Limb (tissue), 2 donors: Measurements from ENCODE around the gene GNAZ.

Experiments
- DNase-seq, 2 donors: peaks; one replicate each; pipeline ENCODE4 v3.0.0-alpha.2; 2016; ENCODE audit errors: extremely low spot score in 2 of 2

GNAZ gene

GRCh38 chr22:23092217-23092955 is 22.1 kb downstream of the GNAZ start:
- DNase-seq, result no peak

DNA sequence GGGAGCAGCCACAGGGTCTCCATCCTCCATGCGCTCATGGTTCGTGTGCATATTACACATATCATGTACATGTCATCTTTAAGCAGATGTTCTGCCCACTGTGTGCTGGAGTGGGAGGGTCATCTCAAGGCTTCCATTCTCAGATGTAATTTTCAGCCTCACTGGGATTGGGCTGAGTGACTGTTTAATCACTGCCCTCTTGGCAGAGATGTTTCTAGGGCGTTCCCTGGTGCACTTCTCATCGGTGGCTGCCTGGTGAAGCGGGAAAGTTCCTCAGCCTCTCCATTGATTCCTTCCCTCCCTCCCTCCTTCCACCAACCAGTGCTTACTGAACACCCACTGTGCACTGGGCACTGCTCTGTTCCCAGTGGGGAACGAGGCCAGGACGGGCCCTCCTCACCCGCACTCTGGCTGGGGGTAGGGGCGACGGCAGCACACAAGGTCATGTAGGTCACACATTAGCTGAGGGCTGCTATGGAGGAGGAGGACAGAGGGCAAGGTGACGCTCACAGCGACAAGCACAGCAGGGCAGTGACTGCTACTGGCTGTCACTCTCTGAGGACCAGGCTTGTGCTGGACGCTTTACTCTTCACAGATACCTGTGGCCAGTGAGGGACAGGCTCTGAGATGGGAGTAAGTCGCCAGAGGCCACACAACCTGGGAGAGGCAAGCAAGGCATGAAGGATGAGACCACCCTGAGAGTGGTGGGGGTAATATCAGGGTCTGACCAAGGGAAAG is 22.9 kb downstream of the GNAZ start:
- DNase-seq, result no peak

DNA sequence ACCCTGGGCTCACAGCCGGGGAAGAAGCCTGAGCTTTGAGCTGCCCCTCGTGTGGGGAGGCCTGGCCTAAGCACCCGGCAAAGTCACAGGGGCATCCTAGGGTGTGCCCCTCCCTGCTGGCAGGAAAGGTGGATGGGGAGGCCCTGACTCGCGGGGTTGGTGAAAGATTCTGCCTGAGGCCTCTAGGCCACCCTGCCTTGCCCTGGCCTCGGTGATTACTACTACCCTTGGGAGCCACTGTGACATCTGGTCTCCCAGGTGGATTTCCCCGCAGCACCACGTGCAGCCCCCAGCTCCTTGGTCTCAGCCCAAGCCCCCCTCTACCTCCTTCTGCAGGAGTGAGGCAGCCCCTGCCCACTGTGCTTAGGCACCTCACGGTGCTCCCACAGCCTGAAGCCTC is 23.9 kb downstream of the GNAZ start:
- DNase-seq, result no peak

- DNase-seq, result no peak
Measured at GRCh38 chr22:23094695-23095681, 24.7 kb downstream of the GNAZ start.

DNA sequence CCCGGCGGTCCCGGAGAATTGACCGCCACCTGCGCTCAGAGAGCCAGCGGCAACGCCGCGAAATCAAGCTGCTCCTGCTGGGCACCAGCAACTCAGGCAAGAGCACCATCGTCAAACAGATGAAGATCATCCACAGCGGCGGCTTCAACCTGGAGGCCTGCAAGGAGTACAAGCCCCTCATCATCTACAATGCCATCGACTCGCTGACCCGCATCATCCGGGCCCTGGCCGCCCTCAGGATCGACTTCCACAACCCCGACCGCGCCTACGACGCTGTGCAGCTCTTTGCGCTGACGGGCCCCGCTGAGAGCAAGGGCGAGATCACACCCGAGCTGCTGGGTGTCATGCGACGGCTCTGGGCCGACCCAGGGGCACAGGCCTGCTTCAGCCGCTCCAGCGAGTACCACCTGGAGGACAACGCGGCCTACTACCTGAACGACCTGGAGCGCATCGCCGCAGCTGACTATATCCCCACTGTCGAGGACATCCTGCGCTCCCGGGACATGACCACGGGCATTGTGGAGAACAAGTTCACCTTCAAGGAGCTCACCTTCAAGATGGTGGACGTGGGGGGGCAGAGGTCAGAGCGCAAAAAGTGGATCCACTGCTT is 25.5 kb downstream of the GNAZ start:
- DNase-seq, result no peak

GRCh38 chr22:23097412-23098229 is 27.3 kb downstream of the GNAZ start:
- no peak for DNase-seq

DNA sequence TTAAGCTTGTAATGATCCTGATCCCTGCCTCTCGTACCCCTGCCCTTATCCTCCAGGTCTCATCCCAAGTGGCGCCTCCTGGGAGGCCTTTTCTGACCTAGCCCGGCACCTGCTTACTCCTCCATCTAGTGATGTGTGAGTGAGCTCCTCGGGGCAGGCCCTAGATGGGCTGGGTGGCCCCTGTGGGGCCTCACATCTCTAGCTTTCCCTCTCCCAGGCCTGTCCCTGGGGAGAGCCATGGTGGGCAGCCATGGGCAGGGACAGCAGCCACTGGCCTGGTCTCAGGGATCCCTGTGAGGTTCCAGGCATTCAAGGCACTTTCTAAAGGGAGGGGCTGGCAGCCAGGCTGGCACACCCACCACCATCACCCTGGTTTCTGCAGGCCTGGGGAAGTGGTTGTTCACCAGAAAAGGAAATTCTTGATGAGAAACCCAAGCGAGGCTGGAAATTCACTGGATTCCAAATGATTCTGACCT is 27.9 kb downstream of the GNAZ start:
- no peak for DNase-seq

GRCh38 chr22:23098718-23099530 is 28.6 kb downstream of the GNAZ start:
- DNase-seq, result peak in 1 of 2 donors; percentile 60

GRCh38 chr22:23099531-23099804 is 29.1 kb downstream of the GNAZ start:
- DNase-seq, result no peak

- no peak for DNase-seq
Measured at GRCh38 chr22:23100124-23100801, 29.9 kb downstream of the GNAZ start.

DNA sequence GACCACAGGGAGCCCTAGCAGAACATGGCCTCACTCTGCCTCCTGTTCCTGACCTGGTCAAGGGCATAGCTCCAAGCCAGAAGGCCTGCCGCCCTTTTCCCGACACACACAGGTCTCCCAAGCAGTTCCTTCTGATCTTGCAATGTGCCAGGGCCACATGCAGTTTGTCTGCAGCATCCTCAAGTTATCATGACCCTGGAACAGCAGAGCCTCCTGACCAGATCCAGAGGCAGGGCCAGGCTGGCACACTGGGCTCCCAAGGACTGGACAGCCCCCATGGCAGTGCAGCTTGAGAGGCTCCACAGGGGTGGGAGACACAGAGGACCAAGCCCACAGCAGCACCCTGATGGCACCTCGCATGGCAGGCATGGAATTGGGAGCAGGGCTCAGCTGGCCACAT is 31.2 kb downstream of the GNAZ start:
- no peak for DNase-seq

- no peak for DNase-seq
Measured at GRCh38 chr22:23102002-23102655, 31.8 kb downstream of the GNAZ start.

- no peak for DNase-seq
Measured at GRCh38 chr22:23102776-23103175, 32.5 kb downstream of the GNAZ start.

GRCh38 chr22:23103199-23103954 is 33.1 kb downstream of the GNAZ start:
- no peak for DNase-seq

- DNase-seq, result no peak
Measured at GRCh38 chr22:23104187-23104971, 34.1 kb downstream of the GNAZ start.

- no peak for DNase-seq
Measured at GRCh38 chr22:23105304-23105703, 35.0 kb downstream of the GNAZ start.

DNA sequence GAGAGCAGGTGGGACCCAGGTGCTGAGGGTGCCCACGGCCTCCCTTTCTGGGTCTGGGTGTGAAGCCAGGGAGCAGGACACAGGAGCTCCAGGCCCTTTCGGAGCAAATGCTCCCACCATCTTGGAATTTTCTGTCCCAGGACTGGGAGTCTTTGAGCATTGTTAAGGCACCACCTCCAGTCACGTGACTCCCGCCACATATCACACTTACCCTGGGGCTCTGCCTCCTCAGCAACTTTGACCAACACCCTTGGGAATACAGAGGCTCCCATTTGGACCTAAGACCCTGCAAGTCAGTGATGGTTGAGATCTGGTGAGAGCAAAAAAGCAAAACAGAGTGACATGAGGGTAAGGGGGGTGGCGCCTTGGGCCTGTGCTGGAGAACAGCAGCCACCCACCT is 35.6 kb downstream of the GNAZ start:
- DNase-seq, result no peak
